HepG2 (cell line): Measurements from ENCODE around the gene POLR2F. TPM values are rescaled to one million over a fixed set of nuclear protein-coding genes. Genes with fewer than 3 reads are reported as not detected.
A peak's percentile ranks its signal among the peaks of the same experiment; 100 is the strongest.

Experiments
- ATAC-seq: fragments of 200-7000 bp; cut with Tn5 transposase; 3 replicates; pipeline ENCODE4 v1.9.1; 2020; ENCODE audit warnings: mild to moderate bottlenecking, moderate library complexity
- BruUV-seq: library from RNA; stranded (reverse); fragments of 400-500 nt; replicated peaks from 2 replicates; lab custom pipeline; 2021; lab: Mats Ljungman, UMichigan
- CTCF ChIA-PET: fragments of 300-600 bp; formaldehyde crosslinking; extraction: SDS; loops from one replicate; lab custom pipeline; 2021; ENCODE audit warnings: low total read pairs, inconsistent platforms, low intra/inter-chr PET ratio; lab: Yijun Ruan, JAX
- POLR2A ChIA-PET: fragments of 350-600 bp; sonication (Branson Sonifier 250); formaldehyde crosslinking; loops from one replicate; lab custom pipeline; 2020; ENCODE audit warnings: antibody characterized with exemption, inconsistent platforms; lab: Yijun Ruan, JAX
- DNase-seq: peaks from one replicate; pipeline ENCODE4 v3.0.0-alpha.2; 2015; ENCODE audit warnings: low spot score
- FAIRE-seq: peaks from 3 replicates; lab custom pipeline; 2011; peaks lifted over from hg19 to GRCh38; lab: Jason Lieb, UNC
- H2AFZ ChIP-seq: one replicate; pipeline ENCODE4 v1.6.1; 2011; ENCODE audit warnings: low read length, inconsistent platforms
- H3K27ac ChIP-seq: fragments of 300-600 bp; 3 replicates; pipeline ENCODE4 v1.8.0; 2011; ENCODE audit warnings: mixed run types, mild to moderate bottlenecking, mixed read lengths, low read length, inconsistent platforms; ENCODE audit not compliant: insufficient read depth; ENCODE audit errors: extremely low read length
- H3K27me3 ChIP-seq, 2 experiments: fragments of 200-600 bp in 1 of 2; 2 replicates in 1 of 2; 3 replicates in 1 of 2; pipeline versions ENCODE4 v1.6.0 to v1.8.0; 2011; ENCODE audit warnings: low read length in 2 of 2, mild to moderate bottlenecking in 2 of 2, moderate library complexity in 2 of 2, inconsistent platforms in 1 of 2; ENCODE audit not compliant: insufficient read depth in 2 of 2, control insufficient read depth in 1 of 2
- H3K36me3 ChIP-seq, 2 experiments: fragments of 200-600 bp in 1 of 2; replicated peaks in 1 of 2; 2 replicates in 1 of 2; 3 replicates in 1 of 2; pipeline versions ENCODE4 v1.5.1 to v1.8.0; 2011; ENCODE audit warnings: low read length in 2 of 2, inconsistent platforms in 1 of 2; ENCODE audit not compliant: insufficient read depth in 2 of 2, control insufficient read depth in 1 of 2
- H3K4me1 ChIP-seq: 2 replicates; pipeline ENCODE4 v1.5.1; 2012; ENCODE audit warnings: low read length, inconsistent platforms; ENCODE audit not compliant: insufficient read depth
- H3K4me2 ChIP-seq: 2 replicates; pipeline ENCODE4 v1.6.0; 2011; ENCODE audit warnings: low read depth, low read length, inconsistent platforms
- H3K4me3 ChIP-seq, 3 experiments: fragments of 200-600 bp in 1 of 3; sonication (generic), shearing (Covaris generic) in 1 of 3; replicated peaks in 1 of 3; 2 replicates each; pipeline ENCODE4 v1.5.1; 2011 to 2016; ENCODE audit warnings: low read length in 3 of 3, inconsistent platforms in 2 of 3, low read depth in 2 of 3, mild to moderate bottlenecking in 2 of 3, control low read depth in 1 of 3, mixed read lengths in 1 of 3; ENCODE audit not compliant: insufficient read depth in 1 of 3
- H3K79me2 ChIP-seq: one replicate; pipeline ENCODE4 v1.6.1; 2011; ENCODE audit warnings: low read length, inconsistent platforms; ENCODE audit not compliant: insufficient read depth
- H3K9ac ChIP-seq: 2 replicates; pipeline ENCODE4 v1.6.0; 2011; ENCODE audit warnings: mild to moderate bottlenecking, low read depth, low read length, inconsistent platforms; ENCODE audit not compliant: insufficient read depth
- H3K9me3 ChIP-seq: 2 replicates; pipeline ENCODE4 v1.5.1; 2012; ENCODE audit warnings: mild to moderate bottlenecking, low read length
- H4K20me1 ChIP-seq: 2 replicates; pipeline ENCODE4 v1.6.0; 2011; ENCODE audit warnings: inconsistent platforms, mild to moderate bottlenecking, low read length, moderate library complexity; ENCODE audit not compliant: insufficient read depth
- EHMT2 ChIP-seq: fragments of 200-600 bp; sonication (generic); IDR thresholded peaks from 2 replicates; pipeline ENCODE4 v1.7.0; 2017; ENCODE audit warnings: antibody characterized with exemption, low read depth, low read length, borderline replicate concordance
- MED1 ChIP-seq: sonication (generic); formaldehyde crosslinking; IDR thresholded peaks from 2 replicates; pipeline ENCODE4 v1.4.0; 2020; ENCODE audit warnings: missing genetic modification reagents
- NKX3-1 ChIP-seq: sonication (generic); formaldehyde crosslinking; IDR thresholded peaks from 2 replicates; pipeline ENCODE4 v1.5.0; 2020; ENCODE audit warnings: missing genetic modification reagents
- SALL1 ChIP-seq: sonication (generic); formaldehyde crosslinking; IDR thresholded peaks from 2 replicates; pipeline ENCODE4 v1.8.0; 2022; ENCODE audit warnings: mild to moderate bottlenecking, missing genetic modification reagents
- SAP130 ChIP-seq: IDR thresholded peaks from 2 replicates; pipeline ENCODE4 v1.6.1; 2016; ENCODE audit warnings: low read depth
- ZMYM4 ChIP-seq: sonication (generic); formaldehyde crosslinking; IDR thresholded peaks from 2 replicates; pipeline ENCODE4 v1.8.1; 2023; ENCODE audit warnings: mild to moderate bottlenecking, missing genetic modification reagents
- ZNF121 ChIP-seq: sonication (generic); formaldehyde crosslinking; IDR thresholded peaks from 2 replicates; pipeline ENCODE4 v1.5.0; 2020; ENCODE audit warnings: mild to moderate bottlenecking, missing genetic modification reagents
- WGBS: methylation state at CpG from one replicate; pipeline ENCODE4 v1.1.6; 2017; ENCODE audit warnings: low lambda C conversion rate; 5-methylcytosine and 5-hydroxymethylcytosine counted together
- in situ Hi-C: cut with HindIII; loops from 2 replicates; pipeline ENCODE4 v1.10.0; 2017; ENCODE audit warnings: low pct_unique_long_range_greater_than_20kb; ENCODE audit not compliant: extremely low pct_ligation_motif_present
- intact Hi-C: fragments of 100-400 bp; cut with micrococcal nuclease; formaldehyde crosslinking; loops from one replicate; pipeline ENCODE4 v1.10.0; 2022; ENCODE audit not compliant: unreplicated experiment
- polyA plus RNA-seq, 8 experiments: library from polyadenylated mRNA; depleted of rRNA in 3 of 8; stranded (reverse) in 7 of 8; unstranded in 1 of 8; fragments of >200 nt; fragmentation: Illumina TruSeq in 4 of 8; extraction: Trizol in 4 of 8; gene quantifications; 2 replicates each; pipeline versions ENCODE4 v1.2.1 to v1.2.3, GENCODE V29; 2011 to 2016; ENCODE audit warnings: low read depth in 4 of 8, missing spikeins in 1 of 8, mixed read lengths in 1 of 8; ENCODE audit not compliant: insufficient read depth in 1 of 8
- total RNA-seq, 5 experiments: library from RNA; depleted of rRNA; stranded (reverse); fragments of >200 nt; fragmentation: Illumina TruSeq; extraction: Trizol; gene quantifications; 2 replicates each; pipeline ENCODE4 v1.2.3, GENCODE V29; 2016; ENCODE audit warnings: low read depth in 1 of 5
- TF ChIP-seq, protein P1 (sequence below): sonication (generic); formaldehyde crosslinking; IDR thresholded peaks from 2 replicates; pipeline ENCODE4 v1.5.1; 2020; ENCODE audit warnings: mild to moderate bottlenecking, missing genetic modification reagents
- TF ChIP-seq, protein P2 (sequence below): sonication (generic); formaldehyde crosslinking; IDR thresholded peaks from 2 replicates; pipeline ENCODE4 v1.4.0; 2020; ENCODE audit warnings: missing genetic modification reagents

The POLR2F gene
- total and polyA plus RNA-seq, 2 of the 13 experiments (the other 11 are each of a cell fraction or from before 2014, with no cell fraction given), result 135 to 158 TPM

DNA sequence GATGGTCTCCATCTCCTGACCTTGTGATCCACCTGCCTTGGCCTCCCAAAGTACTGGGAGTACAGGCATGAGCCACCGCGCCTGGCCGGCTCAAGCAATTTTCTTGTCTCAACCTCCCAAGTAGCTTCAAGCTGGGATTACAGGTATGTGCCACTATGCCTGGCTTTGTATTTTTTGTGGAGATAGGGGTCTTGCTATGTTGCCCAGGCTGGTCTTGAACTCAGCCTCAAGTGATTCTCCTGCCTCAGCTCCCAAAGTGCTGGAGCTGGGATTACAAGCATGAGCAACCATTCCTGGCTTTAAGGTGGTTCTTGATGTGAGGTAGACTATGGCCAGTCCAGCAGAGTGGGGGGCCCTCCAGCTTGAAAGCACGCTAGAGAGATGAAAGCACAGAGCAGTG lies 7.6 kb downstream of the POLR2F start:
- Histone ChIP-seq H3K79me2 (peaks cover 17% of the 10 kb centered on the region), H4K20me1 (no peaks in the 10 kb centered on the region), H3K4me3 (no peak overlapping the region), H3K9me3 (no peaks in the 10 kb centered on the region), H2AFZ (no peak overlapping the region), H3K9ac (no peak overlapping the region), H3K36me3 (peaks cover 23 to 63% of the 10 kb centered on the region in 2 experiments), H3K4me1 (peaks cover 34% of the 10 kb centered on the region), H3K27me3 (no peaks in the 10 kb centered on the region), H3K4me2 (no peak overlapping the region), H3K27ac (no peak overlapping the region)
- ATAC-seq (no peak), DNase-seq (no peak), FAIRE-seq (no peak)
- ChIA-PET CTCF (no interaction called here), POLR2A (no interaction called here)
- TF ChIP-seq, protein P1, sequence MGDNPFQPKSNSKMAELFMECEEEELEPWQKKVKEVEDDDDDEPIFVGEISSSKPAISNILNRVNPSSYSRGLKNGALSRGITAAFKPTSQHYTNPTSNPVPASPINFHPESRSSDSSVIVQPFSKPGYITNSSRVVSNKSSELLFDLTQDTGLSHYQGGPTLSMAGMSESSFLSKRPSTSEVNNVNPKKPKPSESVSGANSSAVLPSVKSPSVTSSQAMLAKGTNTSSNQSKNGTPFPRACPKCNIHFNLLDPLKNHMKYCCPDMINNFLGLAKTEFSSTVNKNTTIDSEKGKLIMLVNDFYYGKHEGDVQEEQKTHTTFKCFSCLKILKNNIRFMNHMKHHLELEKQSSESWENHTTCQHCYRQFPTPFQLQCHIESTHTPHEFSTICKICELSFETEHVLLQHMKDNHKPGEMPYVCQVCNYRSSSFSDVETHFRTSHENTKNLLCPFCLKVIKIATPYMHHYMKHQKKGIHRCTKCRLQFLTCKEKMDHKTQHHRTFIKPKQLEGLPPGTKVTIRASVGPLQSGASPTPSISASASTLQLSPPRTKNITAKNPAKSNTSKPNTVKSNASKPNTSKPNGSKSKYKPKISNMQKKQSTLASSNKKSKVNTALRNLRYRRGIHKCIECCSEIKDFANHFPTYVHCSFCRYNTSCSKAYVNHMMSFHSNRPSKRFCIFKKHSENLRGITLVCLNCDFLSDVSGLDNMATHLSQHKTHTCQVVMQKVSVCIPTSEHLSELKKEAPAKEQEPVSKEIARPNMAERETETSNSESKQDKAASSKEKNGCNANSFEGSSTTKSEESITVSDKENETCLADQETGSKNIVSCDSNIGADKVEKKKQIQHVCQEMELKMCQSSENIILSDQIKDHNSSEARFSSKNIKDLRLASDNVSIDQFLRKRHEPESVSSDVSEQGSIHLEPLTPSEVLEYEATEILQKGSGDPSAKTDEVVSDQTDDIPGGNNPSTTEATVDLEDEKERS (CRISPR knock-in tag), result no peak
- peak; percentile 37; the same call in 1 of the 2 replicates for TF ChIP-seq ZNF121 (CRISPR knock-in tag)
- intact Hi-C loops, result no loop called here
- BruUV-seq, result no TSS peak
- in situ Hi-C loops, result no loop called here
- WGBS, result 100% methylated on average over 4 of the region's 4 CpGs

- H3K4me3 ChIP-seq, result no peak overlapping the region
- peaks cover 19 to 42% of the 10 kb centered on the region in 2 experiments for H3K36me3 ChIP-seq
- TF ChIP-seq SAP130 (CRISPR knock-in tag) (peak; percentile 45; the same call in 1 of the 2 replicates), ZMYM4 (CRISPR knock-in tag) (0 out of 2 replicates have a peak, but pooled peaks have one; percentile 31), EHMT2 (peak; percentile 65; the same call in 1 of the 2 replicates), MED1 (CRISPR knock-in tag) (peak; percentile 42; the same call in 1 of the 2 replicates), SALL1 (CRISPR knock-in tag) (peak; percentile 29; the same call in 1 of the 2 replicates), NKX3-1 (CRISPR knock-in tag) (no peak)
- TF ChIP-seq, protein P2, sequence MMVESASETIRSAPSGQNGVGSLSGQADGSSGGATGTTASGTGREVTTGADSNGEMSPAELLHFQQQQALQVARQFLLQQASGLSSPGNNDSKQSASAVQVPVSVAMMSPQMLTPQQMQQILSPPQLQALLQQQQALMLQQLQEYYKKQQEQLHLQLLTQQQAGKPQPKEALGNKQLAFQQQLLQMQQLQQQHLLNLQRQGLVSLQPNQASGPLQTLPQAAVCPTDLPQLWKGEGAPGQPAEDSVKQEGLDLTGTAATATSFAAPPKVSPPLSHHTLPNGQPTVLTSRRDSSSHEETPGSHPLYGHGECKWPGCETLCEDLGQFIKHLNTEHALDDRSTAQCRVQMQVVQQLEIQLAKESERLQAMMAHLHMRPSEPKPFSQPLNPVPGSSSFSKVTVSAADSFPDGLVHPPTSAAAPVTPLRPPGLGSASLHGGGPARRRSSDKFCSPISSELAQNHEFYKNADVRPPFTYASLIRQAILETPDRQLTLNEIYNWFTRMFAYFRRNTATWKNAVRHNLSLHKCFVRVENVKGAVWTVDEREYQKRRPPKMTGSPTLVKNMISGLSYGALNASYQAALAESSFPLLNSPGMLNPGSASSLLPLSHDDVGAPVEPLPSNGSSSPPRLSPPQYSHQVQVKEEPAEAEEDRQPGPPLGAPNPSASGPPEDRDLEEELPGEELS (CRISPR knock-in tag), result peak; percentile 52
These were observed 12.6 kb downstream of the POLR2F start for GRCh38 chr22:37965940-37966664.

More at GRCh38 chr22:37965940-37966664, 12.6 kb downstream of the POLR2F start:
- BruUV-seq, result no TSS peak
- ChIA-PET POLR2A (interaction anchor here (0.8 to 1.7 kb wide), 3 partner anchors 12 to 148 kb away, joined by 3 to 8 read pairs (median 5); partner anchors contain the start of genes ANKRD54, C22orf23 and POLR2F), CTCF (interaction anchor here (1.2 to 1.4 kb wide), 3 partner anchors 32 to 148 kb away, joined by 3 to 7 read pairs (median 4); no protein-coding TSS in a partner anchor)
- intact Hi-C loops (loop anchor here (1.0 to 5.0 kb wide), 2 partner anchors 34 to 149 kb away; no protein-coding TSS in a partner anchor), in situ Hi-C loops (no loop called here)
- Histone ChIP-seq H3K4me1 (peaks cover 63% of the 10 kb centered on the region), H3K27ac (peak overlapping the region; percentile 70), H3K9ac (no peak overlapping the region), H4K20me1 (no peaks in the 10 kb centered on the region), H3K27me3 (no peaks in the 10 kb centered on the region), H3K79me2 (peaks cover 2% of the 10 kb centered on the region), H2AFZ (no peak overlapping the region), H3K9me3 (no peaks in the 10 kb centered on the region), H3K4me2 (peak overlapping the region; percentile 8)
- DNase-seq (peak; percentile 77), ATAC-seq (peak; percentile 65), FAIRE-seq (no peak)
- WGBS, result 68% methylated on average over 9 of the region's 9 CpGs
